NCI-H1105 treated with DMSO at 0.1 percent for 48 hours (cell line): ENCODE data around the gene MMP19.
A peak's percentile ranks its signal among the peaks of the same experiment; 100 is the strongest.
"Not testable (repeated sequence)": the region's sequence is repeated elsewhere in the genome, so short reads cannot be mapped to it uniquely, and the experiment has no call there.

Experiments
- DNase-seq: peaks from one replicate; lab custom pipeline; 2025; lab: John Stamatoyannopoulos, UW

Gene MMP19

GRCh38 chr12:55843431-55843830, 695 bp upstream of the MMP19 start:
- no peak for DNase-seq

GRCh38 chr12:55840581-55841351, 2.0 kb downstream of the MMP19 start:
- DNase-seq: no peak

DNA sequence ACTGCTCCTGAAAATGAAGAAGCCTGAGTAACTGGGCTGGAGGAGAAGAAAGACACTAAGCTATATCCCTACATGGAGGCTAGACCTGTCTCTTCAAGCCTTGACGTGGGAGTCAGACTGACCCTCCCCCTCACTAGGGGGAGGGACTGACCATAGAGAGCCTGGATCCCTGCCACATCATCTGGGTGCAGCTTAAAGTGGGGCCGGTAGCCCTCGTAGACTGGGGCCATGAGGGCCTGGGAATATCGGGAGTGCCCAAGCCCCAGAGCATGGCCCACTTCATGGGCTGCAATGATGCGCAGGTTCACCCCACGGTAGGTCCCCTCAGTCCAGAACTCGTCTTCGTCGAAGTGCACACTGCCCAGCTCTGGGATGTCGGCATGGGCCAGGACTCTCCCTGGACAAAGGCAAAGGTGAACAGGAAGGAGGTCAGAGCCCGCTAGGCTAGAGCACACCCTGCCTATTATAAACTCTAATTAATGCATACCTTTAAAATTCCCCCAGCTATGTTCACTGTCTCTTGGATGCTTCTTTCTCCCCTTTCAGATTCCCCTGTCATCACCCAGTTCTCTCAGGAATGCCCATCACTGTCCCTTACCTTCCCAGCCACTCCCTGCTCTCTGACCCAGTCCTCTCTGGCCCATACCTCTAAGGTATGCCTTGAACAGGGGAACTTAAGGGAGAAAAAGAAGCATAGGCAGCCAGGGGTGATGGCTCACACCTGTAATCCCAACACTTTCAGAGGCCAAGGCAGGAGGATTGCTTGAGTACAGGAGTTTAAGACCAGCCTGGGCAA, 3.2 kb downstream of the MMP19 start:
- DNase-seq: no peak

DNA sequence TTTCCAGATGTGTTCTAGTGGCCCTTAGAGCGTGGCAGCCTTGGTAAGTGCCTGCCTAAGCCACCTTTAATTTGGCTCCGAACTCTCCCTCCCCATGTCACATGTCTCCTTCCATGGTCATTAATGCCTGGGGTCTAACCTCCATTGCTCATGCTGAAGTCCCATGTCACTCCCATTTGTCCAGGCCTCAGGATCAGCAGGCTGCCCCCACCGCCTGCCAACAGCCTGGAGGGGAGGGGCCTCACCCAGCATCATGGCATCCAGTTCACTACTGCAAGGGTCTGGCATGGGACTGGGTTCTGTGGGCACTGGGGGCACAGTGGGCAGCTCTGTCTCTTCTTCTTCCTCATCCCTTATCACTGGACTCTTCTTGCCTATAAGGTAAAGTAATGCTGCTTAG, 4.4 kb downstream of the MMP19 start:
- no peak for DNase-seq

DNA sequence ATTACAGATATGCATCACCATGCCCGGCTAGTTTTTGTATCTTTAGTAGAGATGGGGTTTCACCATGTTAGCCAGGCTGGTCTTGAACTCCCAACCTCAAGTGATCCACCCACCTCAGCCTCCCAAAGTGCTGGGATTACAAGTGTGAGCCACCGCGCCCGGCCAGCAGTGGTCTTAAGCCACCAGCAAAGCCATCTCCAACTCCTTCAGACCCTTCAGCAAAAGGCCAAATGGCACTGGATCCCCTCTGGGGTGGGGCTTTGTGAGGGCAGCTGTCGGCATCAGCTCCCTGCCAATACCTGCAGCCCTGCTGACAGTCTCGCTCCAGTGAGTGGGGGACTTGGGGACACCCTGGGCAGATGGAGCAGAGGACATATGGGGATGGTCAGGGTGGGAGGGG, 8.3 kb downstream of the MMP19 start:
- not testable (repeated sequence) for DNase-seq

- no peak for DNase-seq
Observed at GRCh38 chr12:55833056-55833455, 9.7 kb downstream of the MMP19 start.

DNA sequence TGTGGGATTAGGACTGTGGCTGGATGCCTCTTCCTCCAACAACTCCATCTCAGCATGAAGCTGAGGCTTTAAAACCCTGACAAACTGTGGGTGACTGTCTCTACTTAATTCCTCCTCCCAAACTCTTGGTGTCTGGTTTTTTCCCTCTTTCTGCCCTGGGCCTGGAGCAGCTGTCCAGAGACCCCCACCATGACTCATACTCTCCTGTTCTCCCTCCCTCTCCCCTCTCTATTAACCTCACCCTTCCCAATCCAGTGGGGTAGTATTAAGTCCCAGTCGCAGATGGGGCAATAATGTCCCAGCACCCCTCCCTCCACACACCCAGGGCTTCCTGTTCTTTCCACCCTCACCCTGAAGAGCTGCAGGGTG, 11.3 kb downstream of the MMP19 start:
- no peak for DNase-seq

DNA sequence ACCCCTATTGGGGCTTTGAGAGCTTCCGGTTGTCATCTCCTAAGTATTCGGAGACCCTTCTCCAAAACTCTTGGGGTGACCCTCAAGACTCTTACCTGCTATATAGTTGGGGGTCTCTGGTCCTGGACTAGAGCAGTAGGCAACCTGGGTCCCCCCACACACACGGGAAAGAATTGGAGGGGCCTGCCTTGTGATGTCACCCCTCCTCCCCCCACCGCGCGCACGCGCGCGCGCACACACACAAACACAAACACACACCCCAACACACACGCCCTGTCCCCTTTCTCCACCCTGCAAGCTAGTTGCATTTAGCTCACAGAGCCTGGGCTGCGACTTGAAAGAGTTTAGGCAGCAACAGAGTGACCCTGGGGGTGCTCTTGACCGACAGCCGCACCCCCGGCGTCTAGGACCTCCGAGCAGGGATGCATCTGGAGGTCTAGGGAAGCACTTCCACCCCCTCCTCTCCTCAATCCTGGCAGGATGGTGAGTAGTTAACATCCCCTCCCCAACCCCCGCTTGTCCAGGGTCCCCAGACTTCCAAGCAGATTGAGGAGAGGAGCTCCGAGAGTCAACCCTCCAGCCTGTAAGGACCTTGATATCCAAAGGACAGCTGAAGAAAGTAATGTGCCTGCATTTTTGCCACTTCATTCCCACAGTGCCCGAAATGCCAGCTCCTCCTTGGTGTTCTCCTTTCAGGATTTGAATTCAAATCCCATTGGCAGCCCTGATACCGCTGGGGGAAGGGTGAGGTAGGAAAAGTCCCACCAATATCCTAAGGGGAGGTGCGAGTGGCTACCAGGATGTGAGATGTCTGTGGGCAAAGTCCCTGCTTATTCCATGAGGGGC, 11.9 kb downstream of the MMP19 start:
- peak; percentile 46 for DNase-seq

GRCh38 chr12:55829967-55830600, 12.7 kb downstream of the MMP19 start:
- DNase-seq: peak; percentile 40

- DNase-seq: no peak
Observed at GRCh38 chr12:55828357-55828756, 14.4 kb downstream of the MMP19 start.

DNA sequence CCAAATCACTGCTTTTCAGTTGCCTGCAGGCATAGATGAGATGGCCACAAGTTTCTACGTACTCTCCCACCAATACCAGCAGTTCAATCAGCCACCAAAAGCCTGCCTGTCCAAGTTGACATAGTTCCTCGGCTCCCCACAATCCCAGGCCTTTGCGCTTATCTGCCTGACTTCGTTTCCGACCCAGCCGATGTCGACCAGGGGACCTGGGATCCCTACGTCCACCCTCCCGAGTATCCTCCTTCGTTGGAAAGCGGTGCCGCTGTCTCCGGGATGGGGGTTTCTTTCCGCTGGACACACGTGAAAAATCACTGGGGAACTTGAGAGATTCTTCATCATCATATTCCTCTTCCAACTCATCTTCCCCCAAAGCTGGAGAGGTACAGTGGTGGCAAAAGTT, 14.9 kb downstream of the MMP19 start:
- DNase-seq: no peak

DNA sequence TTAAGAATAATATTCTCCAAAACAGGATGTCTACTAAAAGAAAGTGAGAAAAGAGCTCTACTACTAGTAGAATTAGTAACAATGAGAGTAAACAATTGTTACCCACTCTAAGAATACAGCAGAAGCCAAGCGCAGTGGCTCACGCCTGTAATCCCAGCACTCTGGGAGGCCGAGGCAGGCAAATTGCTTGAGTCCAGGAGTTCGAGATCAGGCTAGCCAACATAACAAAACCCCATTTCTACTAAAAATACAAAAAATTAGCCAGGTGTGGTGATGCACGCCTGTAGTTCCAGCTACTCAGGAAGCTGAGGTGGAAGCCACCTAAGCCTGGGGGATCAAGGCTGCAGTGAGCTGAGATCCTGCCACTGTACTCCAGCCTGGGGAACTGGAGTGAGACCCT, 18.0 kb downstream of the MMP19 start:
- no peak for DNase-seq

- no peak for DNase-seq
Observed at GRCh38 chr12:55823419-55823818, 19.3 kb downstream of the MMP19 start.

DNA sequence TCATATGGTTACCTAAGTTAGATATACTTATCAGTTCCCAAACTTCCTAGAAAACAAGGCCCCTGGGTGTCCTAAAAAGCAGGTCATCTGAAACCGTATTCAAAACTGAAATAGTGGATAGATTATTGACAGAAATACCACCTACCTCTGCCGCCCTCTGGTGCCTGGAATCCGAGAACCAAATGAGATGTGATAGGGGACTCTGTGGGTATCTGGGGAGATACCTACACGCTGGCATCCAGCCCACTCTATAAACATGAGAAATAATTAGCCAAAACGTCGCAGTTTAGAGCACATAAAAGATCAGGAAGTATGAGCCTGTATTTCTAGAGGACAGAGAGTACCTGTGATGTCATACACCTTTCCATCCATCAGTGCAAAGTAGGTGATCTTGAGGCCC, 20.5 kb downstream of the MMP19 start:
- no peak for DNase-seq

- no peak for DNase-seq
Observed at GRCh38 chr12:55820679-55821078, 22.1 kb downstream of the MMP19 start.

DNA sequence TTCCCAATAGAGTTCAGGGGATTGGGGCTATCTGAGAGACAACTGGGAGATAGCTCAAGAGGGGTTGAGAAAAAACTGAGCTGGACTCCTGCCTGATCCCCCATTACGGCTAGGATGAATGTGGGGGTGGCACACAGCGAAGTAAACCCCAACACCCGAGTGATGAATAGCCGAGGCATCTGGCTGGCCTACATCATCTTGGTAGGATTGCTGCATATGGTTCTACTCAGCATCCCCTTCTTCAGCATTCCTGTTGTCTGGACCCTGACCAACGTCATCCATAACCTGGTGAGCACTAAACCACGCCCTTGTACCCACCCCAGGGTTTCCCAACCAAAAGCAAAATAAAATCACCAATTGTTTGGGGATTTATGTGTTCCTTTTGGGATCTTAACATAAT, 23.9 kb downstream of the MMP19 start:
- DNase-seq: no peak

GRCh38 chr12:55818140-55818728, 24.5 kb downstream of the MMP19 start:
- DNase-seq: no peak

GRCh38 chr12:55817345-55818139, 25.2 kb downstream of the MMP19 start, which contains the start of the genes ORMDL2 and SARNP:
ORMDL2 (plus strand) TSS chr12:55818041; CDS start chr12:55819000, 959 bp downstream.
SARNP (minus strand) TSS chr12:55817724; CDS start chr12:55817701, 23 bp downstream.
- DNase-seq: peak; percentile 96

DNA sequence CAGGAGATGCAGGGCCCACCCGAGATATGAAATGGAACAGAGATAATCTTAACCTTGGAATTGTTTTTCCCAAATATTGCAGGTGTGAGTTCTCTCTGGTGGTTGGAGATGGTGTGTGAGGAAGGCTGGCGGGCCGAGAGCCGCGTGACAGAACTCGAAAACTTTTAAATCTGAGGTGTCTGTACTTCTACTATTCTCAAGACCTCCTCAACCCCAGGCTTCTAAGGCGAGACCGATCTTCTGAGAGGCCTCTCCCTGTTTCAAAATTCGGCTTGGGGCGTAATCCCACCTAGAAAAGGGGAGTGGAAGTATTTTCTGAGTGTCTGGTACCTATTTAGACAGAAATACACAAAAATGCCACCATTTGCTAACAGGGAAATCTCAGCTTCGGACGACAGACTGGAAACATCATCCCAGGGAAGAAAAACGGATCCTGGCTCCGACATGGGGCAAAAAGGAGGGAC, 25.8 kb downstream of the MMP19 start:
- no peak for DNase-seq

DNA sequence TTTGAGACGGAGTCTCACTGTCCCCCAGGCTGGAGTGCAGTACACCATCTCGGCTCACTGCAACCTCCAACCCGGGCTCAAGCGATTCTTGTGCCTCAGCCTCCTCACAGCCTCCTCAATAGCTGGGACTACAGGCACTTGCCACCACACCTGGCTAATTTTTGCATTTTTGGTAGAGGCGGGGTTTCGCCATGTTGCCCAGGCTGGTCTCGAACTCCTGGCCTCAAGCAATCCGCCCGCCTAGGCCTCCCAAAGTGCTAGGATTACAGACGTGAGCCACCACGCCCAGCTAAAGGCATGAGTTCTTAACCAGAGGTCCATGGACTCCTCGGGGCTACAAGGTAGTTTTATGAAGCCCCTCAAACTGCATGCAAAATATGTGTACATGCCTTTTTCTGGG, 27.3 kb downstream of the MMP19 start:
- DNase-seq: no peak

DNA sequence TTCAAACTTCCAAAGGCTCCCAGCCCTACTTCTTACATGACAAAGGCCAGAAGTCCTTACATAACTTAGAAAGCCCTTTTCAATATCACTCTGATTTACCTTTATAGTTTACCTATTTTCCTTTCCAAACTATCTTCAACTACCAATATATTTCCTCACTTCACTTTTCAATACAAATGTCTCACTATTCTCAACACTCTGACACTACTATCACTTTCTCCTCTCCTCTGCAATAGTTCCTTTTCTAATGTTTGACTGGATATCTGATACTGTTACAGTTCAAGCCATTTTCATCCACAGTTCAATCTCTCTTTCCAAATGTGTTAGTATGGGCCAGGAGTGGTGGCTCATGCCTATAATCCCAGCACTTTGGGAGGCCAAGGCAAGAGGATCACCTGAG, 28.5 kb downstream of the MMP19 start:
- DNase-seq: no peak
